GM12891 (cell line): ENCODE measurements around the gene P3H3.

Experiments used
- POLR2A ChIP-seq: IDR thresholded peaks from 2 replicates; pipeline ENCODE4 v1.6.1; 2011; ENCODE audit warnings: low read depth, low read length, control low read depth
- POLR2AphosphoS5 ChIP-seq: IDR thresholded peaks from 2 replicates; pipeline ENCODE4 v1.6.1; 2011; ENCODE audit warnings: low read depth, low read length, control low read depth
- POU2F2 ChIP-seq: IDR thresholded peaks from 2 replicates; pipeline ENCODE4 v1.6.1; 2011; ENCODE audit warnings: low read depth, mild to moderate bottlenecking, control low read depth, low read length, moderate library complexity
- TAF1 ChIP-seq: IDR thresholded peaks from 2 replicates; pipeline ENCODE4 v1.6.1; 2011; ENCODE audit warnings: low read depth, low read length, control low read depth

DNA sequence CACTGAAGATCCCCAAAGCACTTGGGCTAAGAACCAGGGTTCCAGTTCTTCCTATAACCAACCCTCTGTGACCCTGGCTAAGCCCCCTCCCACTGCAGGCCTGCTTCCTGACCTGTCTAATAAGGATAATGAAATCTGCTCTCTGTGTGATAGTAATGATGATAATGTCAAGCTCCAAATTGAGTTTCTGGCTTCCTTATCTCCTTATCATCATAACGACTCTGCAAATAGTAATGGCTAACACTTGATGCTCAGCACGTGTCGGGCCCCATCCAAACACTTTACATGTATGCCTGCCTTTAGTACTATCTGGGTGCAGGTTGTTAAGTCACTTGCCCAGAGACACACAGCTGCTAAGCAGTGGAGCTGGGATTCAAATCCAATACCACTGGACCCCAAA lies 11.6 kb upstream of the P3H3 start:
- no peak for TF ChIP-seq POLR2A
- no peak for TF ChIP-seq POLR2AphosphoS5
- TF ChIP-seq TAF1: no peak
- TF ChIP-seq POU2F2: no peak
